Measurements from ENCODE around the gene TCEAL3.

- TF ChIP-seq CTCF (IDR thresholded peaks at IDR 0.05; ENCODE audit: low read depth, low read length) = no peak
- TF ChIP-seq POLR2A (IDR thresholded peaks at IDR 0.05; ENCODE audit: extremely low read depth, insufficient read length) = no peak
- TF ChIP-seq MAX (IDR thresholded peaks at IDR 0.05; ENCODE audit: low read depth, low read length) = no peak
- no peak for TF ChIP-seq MYC (IDR thresholded peaks at IDR 0.05; ENCODE audit: low read depth, low read length)
Measured at GRCh38 chrX:103613362-103613890, 5.7 kb downstream of the TCEAL3 start.

Data from NB4 (cell line).